HUES64 (cell line): Measurements from ENCODE around the gene ZMIZ1.

Source experiments
- H3K27ac ChIP-seq: 2 replicates; pipeline ENCODE4 v1.7.0; 2013; ENCODE audit warnings: low read depth, low read length, inconsistent platforms
- H3K27me3 ChIP-seq: 2 replicates; pipeline ENCODE4 v1.6.1; 2013; ENCODE audit warnings: mild to moderate bottlenecking, low read length; ENCODE audit not compliant: insufficient read depth
- H3K36me3 ChIP-seq: 2 replicates; pipeline ENCODE4 v1.6.1; 2013; ENCODE audit warnings: mild to moderate bottlenecking, low read length; ENCODE audit not compliant: insufficient read depth
- H3K4me1 ChIP-seq: 2 replicates; pipeline ENCODE4 v1.6.1; 2013; ENCODE audit warnings: mild to moderate bottlenecking, low read length, moderate library complexity; ENCODE audit not compliant: insufficient read depth
- H3K4me3 ChIP-seq: 2 replicates; pipeline ENCODE4 v1.5.1; 2013; ENCODE audit warnings: mild to moderate bottlenecking, low read length, moderate library complexity
- H3K9ac ChIP-seq: 2 replicates; pipeline ENCODE4 v1.6.1; 2013; ENCODE audit warnings: mild to moderate bottlenecking, low read depth, low read length
- H3K9me3 ChIP-seq: 2 replicates; pipeline ENCODE4 v1.6.1; 2013; ENCODE audit warnings: low read depth, low read length; ENCODE audit not compliant: insufficient read depth
- WGBS: fragments of 150-250, 120-280 bp; methylation state at CpG from one replicate; pipeline ENCODE4 v1.1.7; 2013; ENCODE audit warnings: missing lambda C conversion rate; 5-methylcytosine and 5-hydroxymethylcytosine counted together

ZMIZ1 gene

DNA sequence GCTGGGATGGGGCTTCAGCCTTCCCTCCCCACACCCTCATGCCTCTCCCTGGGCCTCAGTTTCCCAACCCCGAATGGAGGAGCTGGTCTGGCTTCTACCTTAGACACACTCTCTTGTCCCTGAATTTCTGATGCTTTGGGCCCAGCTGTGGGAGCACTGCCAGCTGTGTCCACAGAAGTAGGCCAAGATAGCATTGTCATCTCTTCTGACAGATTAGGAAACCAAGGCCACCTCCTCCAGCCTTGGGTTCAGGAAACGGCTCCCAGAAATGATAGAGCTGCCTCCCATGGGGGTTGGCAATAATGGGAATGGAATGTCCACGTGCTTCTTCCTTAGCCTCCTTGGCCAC, 279.8 kb downstream of the ZMIZ1 start:
- Histone ChIP-seq H3K27me3 (no peaks in the 10 kb centered on the region), H3K27ac (no peak overlapping the region), H3K9me3 (no peaks in the 10 kb centered on the region), H3K4me3 (peak overlapping the region; percentile 71), H3K9ac (no peak overlapping the region), H3K4me1 (peaks cover 6% of the 10 kb centered on the region), H3K36me3 (peaks cover 48% of the 10 kb centered on the region)
- 90% methylated on average over 3 of the region's 3 CpGs for WGBS

DNA sequence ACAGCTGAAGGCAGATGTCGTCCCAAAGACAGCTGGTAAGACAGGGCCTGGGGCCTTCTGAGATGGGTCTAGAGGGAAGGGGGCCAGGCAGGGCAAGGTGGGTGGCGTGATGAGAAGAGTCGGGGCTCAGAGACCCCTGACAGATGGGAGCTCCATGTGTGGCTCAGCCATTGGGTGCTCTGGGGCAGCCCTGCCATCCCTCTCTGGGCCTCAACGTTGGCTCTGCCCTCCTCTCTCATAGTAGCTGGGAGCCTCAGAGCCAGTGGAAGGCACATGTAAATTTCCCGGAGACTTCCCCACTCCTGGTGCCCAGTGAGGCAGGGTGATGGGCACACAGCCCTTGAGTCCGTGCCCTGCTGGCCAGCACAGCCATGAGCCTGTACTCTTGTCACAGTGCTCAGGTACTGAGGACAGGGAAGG, 280.3 kb downstream of the ZMIZ1 start:
- H3K9ac ChIP-seq: no peak overlapping the region
- WGBS: 94% methylated on average over 6 of the region's 6 CpGs
- H3K4me3 ChIP-seq: no peak overlapping the region
- peaks cover 6% of the 10 kb centered on the region for H3K4me1 ChIP-seq
- no peaks in the 10 kb centered on the region for H3K27me3 ChIP-seq
- H3K36me3 ChIP-seq: peaks cover 53% of the 10 kb centered on the region
- H3K9me3 ChIP-seq: no peaks in the 10 kb centered on the region
- H3K27ac ChIP-seq: no peak overlapping the region

DNA sequence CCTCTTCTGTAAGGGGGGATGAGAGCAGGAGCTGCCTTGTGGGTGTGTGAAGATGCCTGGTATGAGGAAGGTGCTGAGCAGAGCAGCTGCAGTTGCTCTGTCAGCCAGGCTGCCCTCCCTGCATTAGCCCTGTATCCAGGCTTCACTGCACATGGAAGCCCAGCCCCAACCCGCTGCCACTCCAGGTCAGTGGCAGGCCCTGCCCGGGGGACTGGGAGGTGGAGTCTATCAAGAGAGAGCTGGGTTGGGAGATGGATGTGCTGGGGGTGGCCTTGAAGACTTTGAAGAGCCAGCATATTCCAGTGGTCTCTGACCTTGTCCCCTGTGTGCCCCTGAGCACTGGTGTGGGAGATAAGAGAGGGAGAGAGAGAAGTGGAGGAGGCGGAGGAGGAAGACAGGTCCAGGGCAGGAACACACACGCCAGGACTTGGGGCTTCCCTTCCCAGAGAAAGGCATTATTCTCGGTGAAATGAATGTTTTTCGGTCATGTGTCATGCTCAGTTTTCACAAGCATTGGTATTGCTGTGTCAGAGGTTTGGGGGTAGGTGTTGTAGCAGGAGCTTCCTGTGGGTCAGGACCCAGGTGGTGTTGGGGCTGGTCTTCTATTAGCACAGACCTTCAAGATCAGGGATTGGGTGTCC, 281.1 kb downstream of the ZMIZ1 start:
- H3K4me3 ChIP-seq: no peak overlapping the region
- 96% methylated on average over 6 of the region's 6 CpGs for WGBS
- no peak overlapping the region for H3K9ac ChIP-seq
- peaks cover 6% of the 10 kb centered on the region for H3K4me1 ChIP-seq
- peaks cover 61% of the 10 kb centered on the region for H3K36me3 ChIP-seq
- no peaks in the 10 kb centered on the region for H3K9me3 ChIP-seq
- H3K27ac ChIP-seq: no peak overlapping the region
- H3K27me3 ChIP-seq: no peaks in the 10 kb centered on the region

DNA sequence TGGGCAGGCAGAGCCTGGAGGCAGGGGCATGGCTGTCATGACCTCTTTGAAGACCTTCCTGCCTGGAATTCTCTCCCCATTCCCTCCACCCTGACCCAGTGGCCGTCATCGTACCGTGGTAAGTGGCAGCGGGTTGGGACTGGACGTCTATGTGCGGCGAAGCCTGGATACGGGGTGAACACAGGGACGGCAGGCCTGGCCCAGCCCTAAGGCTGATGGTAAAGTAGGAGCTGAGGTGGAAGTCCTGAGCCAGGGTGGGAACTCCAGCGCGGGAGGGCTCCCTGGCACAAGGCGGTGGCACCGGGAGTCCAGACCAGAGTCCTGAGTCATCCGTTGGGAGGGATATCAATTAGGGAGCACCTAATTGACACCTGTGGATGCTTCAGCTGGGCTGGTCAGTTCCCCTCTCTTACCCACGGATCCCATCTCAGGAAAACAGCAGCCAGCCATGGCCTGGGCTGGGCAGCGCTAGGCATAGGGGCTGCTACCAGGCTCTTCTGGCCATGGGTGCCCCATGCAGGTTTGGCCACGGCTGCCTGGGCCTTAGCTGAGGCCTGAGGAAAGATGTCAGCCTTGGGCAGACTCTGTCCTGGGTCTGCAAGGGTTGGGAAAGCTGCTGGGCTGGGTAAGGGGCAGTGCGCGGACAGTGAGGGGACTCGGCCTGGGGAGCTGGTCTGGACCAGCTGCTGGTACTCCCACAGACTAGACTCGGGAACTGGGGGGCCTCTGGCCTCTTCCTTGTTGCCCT, 281.8 kb downstream of the ZMIZ1 start:
- H3K27me3 ChIP-seq: no peaks in the 10 kb centered on the region
- no peak overlapping the region for H3K9ac ChIP-seq
- H3K4me1 ChIP-seq: peaks cover 6% of the 10 kb centered on the region
- 92% methylated on average over 21 of the region's 21 CpGs for WGBS
- peaks cover 63% of the 10 kb centered on the region for H3K36me3 ChIP-seq
- no peak overlapping the region for H3K27ac ChIP-seq
- no peak overlapping the region for H3K4me3 ChIP-seq
- H3K9me3 ChIP-seq: no peaks in the 10 kb centered on the region

DNA sequence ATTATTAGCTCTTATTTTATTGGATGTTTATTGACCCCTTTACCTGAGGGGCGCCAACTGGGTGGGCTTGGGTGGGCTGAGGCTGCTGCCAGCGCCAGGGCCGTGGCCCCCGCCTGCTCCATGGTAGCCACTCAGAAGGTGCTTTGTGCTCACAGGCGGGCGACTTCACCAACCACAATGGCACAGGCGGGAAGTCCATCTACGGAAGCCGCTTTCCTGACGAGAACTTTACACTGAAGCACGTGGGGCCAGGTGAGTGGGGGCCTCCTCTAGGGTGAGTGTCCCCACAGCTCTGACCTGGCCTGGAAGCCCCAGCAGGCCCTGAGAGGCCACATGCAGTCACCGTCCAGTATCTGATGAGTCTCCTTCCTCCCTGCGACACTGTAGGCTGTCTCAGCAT, 282.6 kb downstream of the ZMIZ1 start:
- H3K9ac ChIP-seq: no peak overlapping the region
- H3K4me3 ChIP-seq: no peak overlapping the region
- no peak overlapping the region for H3K27ac ChIP-seq
- WGBS: 98% methylated on average over 13 of the region's 13 CpGs
- peaks cover 63% of the 10 kb centered on the region for H3K36me3 ChIP-seq
- no peaks in the 10 kb centered on the region for H3K9me3 ChIP-seq
- H3K27me3 ChIP-seq: no peaks in the 10 kb centered on the region
- H3K4me1 ChIP-seq: peaks cover 6% of the 10 kb centered on the region

DNA sequence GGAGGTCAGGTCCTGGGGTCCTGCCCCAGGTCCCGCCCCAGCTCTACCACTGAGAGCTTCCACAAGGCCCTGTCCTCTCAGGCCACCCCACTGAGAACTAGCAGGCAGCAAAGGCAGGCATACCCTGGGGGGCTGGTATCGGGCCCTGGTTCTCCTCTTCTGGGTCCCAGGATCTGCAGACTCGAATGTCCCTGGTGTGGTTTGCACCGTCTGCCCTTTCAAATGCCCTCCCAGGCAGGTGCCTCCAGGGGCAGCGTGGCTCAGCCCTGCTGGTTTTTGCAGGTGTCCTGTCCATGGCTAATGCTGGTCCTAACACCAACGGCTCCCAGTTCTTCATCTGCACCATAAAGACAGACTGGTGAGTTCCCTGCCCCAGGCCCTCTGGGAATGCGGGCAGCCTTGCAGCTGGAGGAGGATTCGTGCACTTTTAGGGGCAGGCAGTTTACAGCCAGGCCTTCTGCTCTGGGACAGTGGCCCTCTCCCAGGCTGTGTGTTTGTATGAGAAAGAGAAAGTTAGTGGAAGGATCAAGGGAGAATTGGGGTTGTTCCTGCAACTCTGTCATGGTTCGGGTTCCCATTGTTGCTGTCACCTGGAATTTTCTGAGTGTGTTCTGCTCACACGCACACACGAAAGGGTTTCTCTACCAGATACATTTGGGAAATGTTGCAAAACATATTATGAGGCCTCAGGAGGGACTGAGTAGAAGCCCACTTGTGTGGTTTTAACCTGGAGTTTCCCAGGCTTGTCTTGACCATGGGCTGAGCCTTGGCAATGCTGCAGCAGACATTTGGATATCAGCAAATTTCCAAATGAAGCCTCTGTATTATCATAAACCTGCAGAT, 283.5 kb downstream of the ZMIZ1 start:
- Histone ChIP-seq H3K4me1 (no peaks in the 10 kb centered on the region), H3K27ac (no peak overlapping the region), H3K4me3 (no peak overlapping the region), H3K36me3 (peaks cover 63% of the 10 kb centered on the region), H3K27me3 (no peaks in the 10 kb centered on the region), H3K9me3 (no peaks in the 10 kb centered on the region), H3K9ac (no peak overlapping the region)
- 91% methylated on average over 11 of the region's 11 CpGs for WGBS

DNA sequence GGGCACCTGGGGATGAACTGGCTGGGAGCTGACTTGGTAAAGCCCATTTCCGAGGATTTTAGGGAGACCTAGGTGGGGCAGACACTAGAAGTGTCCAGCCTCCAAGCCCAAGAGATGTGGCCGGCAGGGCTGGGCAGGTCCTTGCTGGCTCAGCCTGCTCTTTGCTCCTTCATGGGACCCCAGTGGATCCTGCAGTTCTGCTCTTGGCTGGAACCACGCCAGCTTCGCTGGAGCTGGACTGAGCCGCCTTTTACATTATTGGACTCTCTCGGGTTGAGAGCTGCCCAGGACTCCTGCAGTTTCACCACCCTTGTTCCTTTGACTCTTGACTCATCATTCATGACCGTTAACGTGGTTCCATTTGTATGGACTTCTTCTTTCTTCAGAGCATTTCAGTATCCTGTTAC, 284.2 kb downstream of the ZMIZ1 start:
- H3K4me1 ChIP-seq: no peaks in the 10 kb centered on the region
- 96% methylated on average over 8 of the region's 8 CpGs for WGBS
- no peaks in the 10 kb centered on the region for H3K27me3 ChIP-seq
- no peak overlapping the region for H3K4me3 ChIP-seq
- peaks cover 63% of the 10 kb centered on the region for H3K36me3 ChIP-seq
- no peak overlapping the region for H3K9ac ChIP-seq
- H3K9me3 ChIP-seq: no peaks in the 10 kb centered on the region
- H3K27ac ChIP-seq: no peak overlapping the region

DNA sequence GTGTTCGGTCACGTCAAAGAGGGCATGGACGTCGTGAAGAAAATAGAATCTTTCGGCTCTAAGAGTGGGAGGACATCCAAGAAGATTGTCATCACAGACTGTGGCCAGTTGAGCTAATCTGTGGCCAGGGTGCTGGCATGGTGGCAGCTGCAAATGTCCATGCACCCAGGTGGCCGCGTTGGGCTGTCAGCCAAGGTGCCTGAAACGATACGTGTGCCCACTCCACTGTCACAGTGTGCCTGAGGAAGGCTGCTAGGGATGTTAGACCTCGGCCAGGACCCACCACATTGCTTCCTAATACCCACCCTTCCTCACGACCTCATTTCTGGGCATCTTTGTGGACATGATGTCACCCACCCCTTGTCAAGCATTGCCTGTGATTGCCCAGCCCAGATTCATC, 285.0 kb downstream of the ZMIZ1 start:
- Histone ChIP-seq H3K27ac (no peak overlapping the region), H3K4me1 (no peaks in the 10 kb centered on the region)
- WGBS: 93% methylated on average over 11 of the region's 11 CpGs

DNA sequence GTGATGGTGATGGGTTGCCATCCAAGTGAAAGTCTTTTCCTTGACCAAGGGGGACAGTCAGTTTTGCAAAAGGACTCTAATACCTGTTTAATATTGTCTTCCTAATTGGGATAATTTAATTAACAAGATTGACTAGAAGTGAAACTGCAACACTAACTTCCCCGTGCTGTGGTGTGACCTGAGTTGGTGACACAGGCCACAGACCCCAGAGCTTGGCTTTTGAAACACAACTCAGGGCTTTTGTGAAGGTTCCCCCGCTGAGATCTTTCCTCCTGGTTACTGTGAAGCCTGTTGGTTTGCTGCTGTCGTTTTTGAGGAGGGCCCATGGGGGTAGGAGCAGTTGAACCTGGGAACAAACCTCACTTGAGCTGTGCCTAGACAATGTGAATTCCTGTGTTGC, 285.4 kb downstream of the ZMIZ1 start:
- 57% methylated on average over 3 of the region's 3 CpGs for WGBS
- no peak overlapping the region for H3K9ac ChIP-seq
- no peak overlapping the region for H3K4me3 ChIP-seq
- H3K27me3 ChIP-seq: no peaks in the 10 kb centered on the region
- no peaks in the 10 kb centered on the region for H3K4me1 ChIP-seq
- no peaks in the 10 kb centered on the region for H3K9me3 ChIP-seq
- H3K27ac ChIP-seq: no peak overlapping the region
- peaks cover 59% of the 10 kb centered on the region for H3K36me3 ChIP-seq

More for the DNA sequence above, 285.0 kb downstream of the ZMIZ1 start:
- no peak overlapping the region for H3K9ac ChIP-seq
- H3K4me3 ChIP-seq: no peak overlapping the region
- no peaks in the 10 kb centered on the region for H3K27me3 ChIP-seq
- no peaks in the 10 kb centered on the region for H3K9me3 ChIP-seq
- H3K36me3 ChIP-seq: peaks cover 63% of the 10 kb centered on the region

DNA sequence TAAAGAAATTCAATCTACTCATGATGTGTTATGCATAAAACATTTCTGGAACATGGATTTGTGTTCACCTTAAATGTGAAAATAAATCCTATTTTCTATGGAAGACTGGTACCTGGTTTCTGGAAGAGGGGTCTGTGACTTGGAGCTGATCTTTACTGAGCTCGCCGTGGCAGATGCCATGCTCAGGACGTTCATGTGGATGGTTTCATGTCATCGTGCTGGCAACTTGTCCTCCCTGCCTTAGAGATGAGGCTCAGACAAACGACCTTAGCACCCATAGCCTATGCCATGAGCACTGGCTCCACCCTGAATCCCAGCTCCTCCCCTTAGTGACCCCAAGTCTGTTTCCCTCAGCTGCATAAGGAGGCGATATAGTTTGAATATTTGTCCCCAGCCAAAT, 285.8 kb downstream of the ZMIZ1 start:
- H3K27me3 ChIP-seq: no peaks in the 10 kb centered on the region
- no peak overlapping the region for H3K9ac ChIP-seq
- H3K4me1 ChIP-seq: no peaks in the 10 kb centered on the region
- H3K4me3 ChIP-seq: no peak overlapping the region
- H3K27ac ChIP-seq: no peak overlapping the region
- peaks cover 55% of the 10 kb centered on the region for H3K36me3 ChIP-seq
- H3K9me3 ChIP-seq: no peaks in the 10 kb centered on the region
- WGBS: 94% methylated on average over 6 of the region's 6 CpGs

DNA sequence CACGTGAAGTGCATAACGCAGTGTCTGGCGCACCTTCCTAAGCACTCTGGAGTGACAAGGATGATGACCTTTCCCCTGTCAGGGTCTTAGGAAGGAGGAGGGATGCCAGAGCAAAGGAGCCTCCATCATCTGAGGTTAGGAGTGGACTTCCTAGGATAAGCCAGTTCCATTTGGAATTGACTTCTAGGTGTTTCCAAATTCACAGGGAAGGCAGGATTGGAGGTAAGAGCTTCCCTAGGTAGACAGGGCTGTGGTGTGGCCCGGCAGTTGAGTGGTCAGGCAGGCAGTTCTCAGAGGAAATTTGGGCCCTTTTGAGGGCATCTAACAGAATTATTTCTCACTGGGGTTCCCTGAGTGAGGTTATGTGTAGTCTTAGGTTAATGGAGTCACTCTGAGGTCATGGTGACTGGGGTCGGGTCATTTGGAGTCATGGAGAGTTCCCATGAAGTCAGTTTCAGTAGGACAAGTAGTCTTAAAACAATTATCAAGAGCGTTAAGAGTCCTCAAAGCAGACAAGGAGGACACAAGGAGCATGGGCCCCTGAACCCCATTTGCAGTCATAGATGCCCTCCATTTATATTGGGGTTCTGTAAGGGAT, 286.8 kb downstream of the ZMIZ1 start:
- Histone ChIP-seq H3K4me1 (no peaks in the 10 kb centered on the region), H3K27me3 (no peaks in the 10 kb centered on the region), H3K36me3 (peaks cover 46% of the 10 kb centered on the region), H3K9me3 (no peaks in the 10 kb centered on the region), H3K9ac (no peak overlapping the region), H3K4me3 (no peak overlapping the region), H3K27ac (no peak overlapping the region)
- 78% methylated on average over 6 of the region's 6 CpGs for WGBS
